B cell (primary cell): ENCODE data around the gene RNPEPL1. TPM values are rescaled to one million over a fixed set of nuclear protein-coding genes. Genes with fewer than 3 reads are reported as not detected.

Experiments
- ATAC-seq: fragments of 200-7000 bp; cut with Tn5 transposase; one replicate; pipeline ENCODE4 v1.10.0; 2021; ENCODE audit warnings: low read depth, mild to moderate bottlenecking, moderate number of reproducible peaks, moderate library complexity
- CTCF ChIA-PET: fragments of 350-600 bp; sonication (Branson Sonifier 250); formaldehyde crosslinking; loops from one replicate; lab custom pipeline; 2021; ENCODE audit warnings: antibody characterized with exemption, inconsistent platforms; lab: Charles Lee
- POLR2A ChIA-PET: fragments of 350-600 bp; sonication (Branson Sonifier 250); formaldehyde crosslinking; loops from one replicate; lab custom pipeline; 2021; ENCODE audit warnings: antibody characterized with exemption; lab: Charles Lee
- DNase-seq: peaks from one replicate; pipeline ENCODE4 v3.0.0; 2013
- H2AFZ ChIP-seq: 2 replicates; pipeline ENCODE4 v1.6.1; 2012; ENCODE audit warnings: mild to moderate bottlenecking, low read depth, low read length; ENCODE audit not compliant: insufficient read depth, poor library complexity, severe bottlenecking
- H3K27ac ChIP-seq, 2 donors: 1 replicate in 1 of 2; 2 replicates in 1 of 2; pipeline ENCODE4 v1.5.1; 2012 to 2013; ENCODE audit warnings: low read length in 2 of 2, mild to moderate bottlenecking in 2 of 2, moderate library complexity in 1 of 2
- H3K27me3 ChIP-seq, 4 experiments: fragments of 200-600 bp in 1 of 4; sonication (generic) in 1 of 4; replicated peaks in 1 of 4; 1 replicate in 2 of 4; 2 replicates in 2 of 4; pipeline versions ENCODE4 v1.6.1 to v1.7.0; 2013 to 2016; ENCODE audit warnings: low read length in 3 of 4, mild to moderate bottlenecking in 2 of 4, mixed read lengths in 1 of 4, moderate library complexity in 1 of 4; ENCODE audit not compliant: insufficient read depth in 4 of 4, control insufficient read depth in 3 of 4; ENCODE audit errors: control extremely low read depth in 1 of 4
- H3K36me3 ChIP-seq, 2 experiments: replicated peaks in 1 of 2; 1 replicate in 1 of 2; 2 replicates in 1 of 2; pipeline versions ENCODE4 v1.6.1 to v1.7.1; 2013; ENCODE audit warnings: low read length in 1 of 2; ENCODE audit not compliant: insufficient read depth in 2 of 2, control insufficient read depth in 1 of 2; ENCODE audit errors: control extremely low read depth in 1 of 2, extremely low read depth in 1 of 2
- H3K4me1 ChIP-seq, 2 donors: fragments of 200-600 bp in 1 of 2; sonication (generic) in 1 of 2; 1 replicate in 1 of 2; 2 replicates in 1 of 2; pipeline versions ENCODE4 v1.5.1 to v1.6.1; 2013 to 2017; ENCODE audit warnings: low read length in 2 of 2; ENCODE audit not compliant: control insufficient read depth in 2 of 2, insufficient read depth in 2 of 2
- H3K4me2 ChIP-seq: replicated peaks from 2 replicates; pipeline ENCODE3; 2012; ENCODE audit warnings: mild to moderate bottlenecking, low read depth, low read length; ENCODE audit not compliant: poor library complexity, severe bottlenecking
- H3K4me3 ChIP-seq, 5 experiments: fragments of 200-600 bp in 1 of 5; sonication (generic) in 1 of 5; 1 replicate in 3 of 5; 2 replicates in 2 of 5; pipeline versions ENCODE4 v1.5.1 to v1.7.0; 2011 to 2016; ENCODE audit warnings: low read length in 4 of 5, mild to moderate bottlenecking in 4 of 5, low read depth in 2 of 5, control low read depth in 1 of 5, moderate library complexity in 1 of 5; ENCODE audit not compliant: insufficient read depth in 1 of 5; ENCODE audit errors: control extremely low read depth in 1 of 5, extremely low read depth in 1 of 5
- H3K79me2 ChIP-seq: fragments of 200-600 bp; sonication (generic); one replicate; pipeline ENCODE4 v1.6.0; 2016; ENCODE audit warnings: low read length; ENCODE audit not compliant: control insufficient read depth, insufficient read depth
- H3K9ac ChIP-seq: fragments of 200-600 bp; sonication (generic); 2 replicates; pipeline ENCODE4 v1.6.1; 2017; ENCODE audit warnings: mild to moderate bottlenecking, low read length, moderate library complexity
- H3K9me3 ChIP-seq, 3 donors: one replicate each; pipeline versions ENCODE4 v1.6.1 to v1.7.1; 2013; ENCODE audit warnings: low read length in 2 of 3; ENCODE audit not compliant: control insufficient read depth in 2 of 3, insufficient read depth in 1 of 3; ENCODE audit errors: control extremely low read depth in 1 of 3
- H4K20me1 ChIP-seq: 2 replicates; pipeline ENCODE4 v1.6.0; 2012; ENCODE audit warnings: mild to moderate bottlenecking, low read length; ENCODE audit not compliant: insufficient read depth, control insufficient read depth, poor library complexity, severe bottlenecking
- H3K27ac Mint-ChIP-seq: one replicate; pipeline ENCODE4 v1.8.0; 2021; ENCODE audit warnings: mixed read lengths
- H3K27me3 Mint-ChIP-seq: one replicate; pipeline ENCODE4 v1.8.0; 2021; ENCODE audit warnings: mixed read lengths
- H3K4me1 Mint-ChIP-seq: one replicate; pipeline ENCODE4 v1.8.0; 2021; ENCODE audit warnings: mixed read lengths
- H3K4me3 Mint-ChIP-seq: one replicate; pipeline ENCODE4 v1.8.0; 2021; ENCODE audit warnings: mixed read lengths
- H3K9me3 Mint-ChIP-seq: one replicate; pipeline ENCODE4 v1.8.0; 2022; ENCODE audit warnings: mixed read lengths; ENCODE audit not compliant: insufficient read depth
- CTCF ChIP-seq: fragments of 200-600 bp; IDR thresholded peaks from one replicate; pipeline ENCODE4 v1.8.0; 2022; ENCODE audit warnings: antibody characterized with exemption, mild to moderate bottlenecking
- EZH2 ChIP-seq: IDR thresholded peaks from 2 replicates; pipeline ENCODE4 v1.6.1; 2012; ENCODE audit warnings: borderline replicate concordance, low read depth, mild to moderate bottlenecking, moderate library complexity, low read length; ENCODE audit not compliant: insufficient read depth, poor library complexity, severe bottlenecking
- WGBS: methylation state at CpG from one replicate; pipeline ENCODE4 v1.1.5; 2013; ENCODE audit warnings: missing lambda C conversion rate; ENCODE audit not compliant: insufficient coverage; 5-methylcytosine and 5-hydroxymethylcytosine counted together
- intact Hi-C: fragments of 100-400 bp; cut with micrococcal nuclease; formaldehyde crosslinking; loops from one replicate; pipeline ENCODE4 v1.10.0; 2022
- polyA plus RNA-seq: library from polyadenylated mRNA; depleted of rRNA; stranded (reverse); fragments of >200 nt; gene quantifications from 2 replicates; pipeline ENCODE4 v1.2.3, GENCODE V29; 2012
- total RNA-seq, 2 donors: library from RNA; stranded (reverse); fragments of 120-200 nt in 1 of 2; gene quantifications; 1 replicate in 1 of 2; 2 replicates in 1 of 2; pipeline versions ENCODE4 v1.2.3 to v1.2.4, GENCODE V29; 2013 to 2022

RNPEPL1 gene
- total and polyA plus RNA-seq, 2 donors (not counting 1 experiment from before 2014, with no cell fraction given) = 103 to 109 TPM

DNA sequence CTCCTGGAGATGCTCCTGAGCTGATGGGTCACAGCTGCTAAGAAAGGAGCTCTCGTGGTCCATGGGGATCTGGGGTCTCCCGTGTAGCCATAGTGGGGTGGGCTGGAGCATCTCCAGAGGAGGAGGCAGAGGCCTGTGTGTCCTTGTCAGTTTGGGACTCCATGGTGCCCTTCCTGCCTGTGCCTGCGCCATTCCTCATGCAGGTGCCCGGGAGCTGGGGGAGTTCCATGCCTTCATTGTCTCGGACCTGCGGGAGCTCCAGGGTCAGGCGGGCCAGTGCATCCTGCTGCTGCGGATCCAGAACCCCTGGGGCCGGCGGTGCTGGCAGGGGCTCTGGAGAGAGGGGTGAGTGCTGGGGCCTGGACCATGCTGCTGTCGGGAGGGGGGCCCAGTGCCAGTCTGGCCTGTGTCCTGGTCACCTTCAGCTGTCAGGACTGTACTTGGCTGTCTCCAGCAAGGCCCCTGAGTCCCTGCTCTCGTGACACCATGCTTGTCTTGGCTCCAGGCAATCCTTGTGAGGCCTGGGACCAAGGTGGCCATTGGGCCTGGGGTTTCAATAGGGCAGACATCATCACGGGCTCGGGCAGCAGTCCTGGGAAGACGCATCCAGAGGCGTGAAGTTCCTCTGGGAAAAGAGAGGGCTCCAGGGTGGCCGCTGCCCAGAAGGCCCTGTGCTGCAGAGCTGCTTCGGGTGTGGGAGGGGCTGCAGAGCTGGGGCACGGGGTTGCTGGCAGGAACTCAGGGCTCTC is 25.6 kb downstream of the RNPEPL1 start:
- H3K36me3 ChIP-seq = peaks cover 0 to 49% of the 10 kb centered on the region in 2 experiments
- Mint-ChIP-seq H3K9me3 (no peaks in the 10 kb centered on the region), H3K27ac (no peak overlapping the region), H3K4me3 (no peak overlapping the region), H3K4me1 (peaks cover under 1% of the 10 kb centered on the region), H3K27me3 (no peaks in the 10 kb centered on the region)
- no peak overlapping the region for H3K9ac ChIP-seq
- H3K4me3 ChIP-seq = no peak overlapping the region
- intact Hi-C loops = no loop called here
- WGBS = 97% methylated on average over 18 of the region's 19 CpGs
- no peak overlapping the region for H3K4me2 ChIP-seq
- POLR2A ChIA-PET = no interaction called here
- no peak overlapping the region for H3K27ac ChIP-seq
- no peak for DNase-seq
- H3K9me3 ChIP-seq = no peaks in the 10 kb centered on the region
- peaks cover 71% of the 10 kb centered on the region for H4K20me1 ChIP-seq
- CTCF ChIA-PET = interaction anchor here (0.9 kb wide), 1 partner anchor 7 kb away, joined by 3 read pairs; the partner anchor contains the start of gene CAPN10
- TF ChIP-seq EZH2 (no peak), CTCF (no peak)
- H2AFZ ChIP-seq = no peak overlapping the region
- no peaks in the 10 kb centered on the region for H3K27me3 ChIP-seq
- H3K79me2 ChIP-seq = peaks cover 59% of the 10 kb centered on the region
- no peak for ATAC-seq
- no peaks in the 10 kb centered on the region for H3K4me1 ChIP-seq
